ENCODE results near the gene IL26. TPM values are rescaled to one million over a fixed set of nuclear protein-coding genes. Genes with fewer than 3 reads are reported as not detected.
"Not testable (repeated sequence)": the region's sequence is repeated elsewhere in the genome, so short reads cannot be mapped to it uniquely, and the experiment has no call there.

IL26 gene
- total and polyA plus RNA-seq, 5 donors from 2014 or later, result 0.17 to 0.71 TPM; not detected in 3

DNA sequence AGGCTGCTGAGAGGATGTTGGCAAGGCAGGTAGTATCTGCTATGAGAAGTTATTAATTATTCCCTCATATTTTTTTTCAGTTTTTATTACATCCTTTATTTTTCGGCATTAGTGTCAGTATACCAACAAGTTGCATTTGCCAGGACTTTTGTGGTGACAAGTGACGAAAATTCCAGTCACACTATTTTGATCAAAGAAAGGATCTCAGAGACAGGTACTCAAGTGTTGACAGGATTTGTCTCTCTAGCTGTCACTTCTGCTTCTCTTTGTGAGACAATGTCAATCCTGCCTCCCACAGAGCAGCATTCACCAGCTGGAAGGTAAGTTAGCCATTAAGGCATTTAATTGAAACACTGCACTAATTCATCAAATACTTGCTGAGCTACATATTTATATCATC lies 48.0 kb downstream of the IL26 start:
- Mint-ChIP-seq H3K4me1 (peaks cover 29 to 71% (median 49%) of the 10 kb centered on the region in 4 donors), H3K36me3 (no peaks in the 10 kb centered on the region), H3K27ac (peak overlapping the region; percentile 79 to 94 (median 90)), H3K27me3 (peaks cover 5% of the 10 kb centered on the region), H3K4me3 (peak overlapping the region in 2 of 4 donors; percentile 21 to 22), H3K9me3 (peaks cover 0 to 2% (median 0%) of the 10 kb centered on the region in 7 donors)
- ATAC-seq (ENCODE audit: low read depth in 2 of 2) (no peak), DNase-seq (no peak)
- peaks cover 37% of the 10 kb centered on the region for H3K4me1 ChIP-seq (ENCODE audit: control insufficient read depth, insufficient read depth, low read length, poor library complexity, severe bottlenecking)
- H3K36me3 ChIP-seq (ENCODE audit: control insufficient read depth, insufficient read depth, low read length), result no peaks in the 10 kb centered on the region
- H3K9me3 ChIP-seq (ENCODE audit: control insufficient read depth in 2 of 2, low read length in 2 of 2), result no peaks in the 10 kb centered on the region
- no peak overlapping the region for H3K4me3 ChIP-seq (ENCODE audit: low read depth, low read length)
- no peaks in the 10 kb centered on the region for H3K27me3 ChIP-seq (ENCODE audit: control insufficient read depth, insufficient read depth, low read length)
- H3K27ac ChIP-seq (ENCODE audit: insufficient read depth, low read length, poor library complexity, severe bottlenecking), result peak overlapping the region; percentile 45

DNA sequence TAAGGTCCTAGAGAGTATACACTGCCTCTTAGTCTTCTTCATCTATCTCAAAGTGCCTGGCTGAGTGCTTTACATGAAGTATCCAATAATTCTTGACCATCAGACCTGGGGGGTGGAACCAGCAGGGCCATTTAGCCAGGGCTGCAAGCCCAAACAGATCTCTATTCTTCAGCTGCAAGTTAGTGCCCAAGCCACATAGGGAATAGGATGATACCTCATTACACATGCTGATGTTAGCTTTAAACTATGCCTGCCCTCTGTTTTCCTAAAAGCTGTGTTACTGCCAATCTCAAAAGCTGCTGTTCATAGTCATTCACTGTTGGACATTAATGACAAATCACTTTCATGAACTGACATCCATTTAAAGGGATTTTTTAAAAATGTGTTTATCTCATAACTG lies 49.4 kb downstream of the IL26 start:
- peaks cover 24 to 65% (median 47%) of the 10 kb centered on the region in 4 donors for H3K4me1 Mint-ChIP-seq
- Histone ChIP-seq H3K4me1 (ENCODE audit: control insufficient read depth, insufficient read depth, low read length, poor library complexity, severe bottlenecking) (peaks cover 33% of the 10 kb centered on the region), H3K27ac (ENCODE audit: insufficient read depth, low read length, poor library complexity, severe bottlenecking) (peak overlapping the region; percentile 75), H3K9me3 (ENCODE audit: control insufficient read depth in 2 of 2, low read length in 2 of 2) (no peaks in the 10 kb centered on the region), H3K36me3 (ENCODE audit: control insufficient read depth, insufficient read depth, low read length) (no peaks in the 10 kb centered on the region), H3K4me3 (ENCODE audit: low read depth, low read length) (peak overlapping the region; percentile 60), H3K27me3 (ENCODE audit: control insufficient read depth, insufficient read depth, low read length) (no peaks in the 10 kb centered on the region)
- H3K27ac Mint-ChIP-seq, result peak overlapping the region; percentile 82 to 94 (median 90)
- no peak for ATAC-seq (ENCODE audit: low read depth in 2 of 2)
- H3K36me3 Mint-ChIP-seq, result no peaks in the 10 kb centered on the region
- peak overlapping the region; percentile 57 to 78 (median 75) for H3K4me3 Mint-ChIP-seq
- peaks cover 5% of the 10 kb centered on the region for H3K27me3 Mint-ChIP-seq
- H3K9me3 Mint-ChIP-seq, result peaks cover 0 to 2% (median 0%) of the 10 kb centered on the region in 7 donors
- no peak for DNase-seq

DNA sequence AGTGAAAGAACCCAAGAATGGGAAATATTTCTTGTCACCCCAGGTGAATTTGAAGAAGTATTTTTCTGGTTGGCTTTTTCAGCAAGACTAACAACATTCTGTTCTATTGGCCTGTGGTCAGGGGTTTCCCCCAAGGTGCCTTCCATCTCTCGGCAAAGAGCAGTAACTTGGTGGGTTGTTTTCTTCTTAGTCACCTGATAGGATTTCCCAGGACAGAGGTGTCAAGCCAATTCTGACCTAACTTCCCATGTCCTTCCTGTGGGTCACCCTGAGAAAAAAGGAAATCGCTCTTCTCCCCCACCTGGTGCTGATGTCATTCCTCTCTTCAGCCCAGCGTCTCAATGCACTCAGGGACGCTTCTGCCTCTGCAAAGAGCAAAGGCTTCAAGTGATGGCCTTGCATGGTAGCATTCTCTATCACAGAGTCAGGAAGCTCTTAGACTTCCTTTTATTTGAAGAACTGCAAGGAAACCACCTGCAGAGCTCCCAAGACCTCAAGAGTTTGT lies 50.0 kb downstream of the IL26 start:
- peaks cover 26% of the 10 kb centered on the region for H3K4me1 ChIP-seq (ENCODE audit: control insufficient read depth, insufficient read depth, low read length, poor library complexity, severe bottlenecking)
- H3K9me3 Mint-ChIP-seq, result peaks cover 0 to 2% (median 0%) of the 10 kb centered on the region in 7 donors
- peak overlapping the region; percentile 75 for H3K27ac ChIP-seq (ENCODE audit: insufficient read depth, low read length, poor library complexity, severe bottlenecking)

DNA sequence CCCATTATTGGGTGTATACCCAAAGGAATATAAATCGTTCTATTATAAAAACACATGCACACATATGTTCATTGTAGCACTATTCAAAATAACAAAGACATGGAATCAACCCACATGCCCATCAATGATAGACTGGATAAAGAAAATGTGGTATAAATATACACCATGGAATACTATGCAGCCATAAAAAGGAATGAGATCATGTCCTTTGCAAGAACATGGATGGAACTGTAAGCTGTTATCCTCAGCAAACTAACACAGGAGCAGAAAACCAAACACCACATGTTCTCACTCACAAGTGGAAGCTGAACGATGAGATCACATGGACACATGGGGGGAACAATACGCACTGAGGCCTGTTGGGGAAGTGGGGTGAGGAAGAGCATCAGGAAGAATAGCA lies 50.8 kb downstream of the IL26 start:
- H3K4me1 Mint-ChIP-seq, result peaks cover 18 to 53% (median 41%) of the 10 kb centered on the region in 4 donors
- H3K27ac ChIP-seq (ENCODE audit: insufficient read depth, low read length, poor library complexity, severe bottlenecking), result peak overlapping the region; percentile 75

More for the DNA sequence above, 50.0 kb downstream of the IL26 start:
- peaks cover 1% of the 10 kb centered on the region for H3K27me3 Mint-ChIP-seq
- Histone ChIP-seq H3K4me3 (ENCODE audit: low read depth, low read length) (peak overlapping the region; percentile 60), H3K9me3 (ENCODE audit: control insufficient read depth in 2 of 2, low read length in 2 of 2) (no peaks in the 10 kb centered on the region), H3K27me3 (ENCODE audit: control insufficient read depth, insufficient read depth, low read length) (no peaks in the 10 kb centered on the region), H3K36me3 (ENCODE audit: control insufficient read depth, insufficient read depth, low read length) (no peaks in the 10 kb centered on the region)
- peaks cover 18 to 58% (median 42%) of the 10 kb centered on the region in 4 donors for H3K4me1 Mint-ChIP-seq
- peak overlapping the region; percentile 57 to 78 (median 75) for H3K4me3 Mint-ChIP-seq
- H3K36me3 Mint-ChIP-seq, result no peaks in the 10 kb centered on the region
- H3K27ac Mint-ChIP-seq, result peak overlapping the region; percentile 82 to 94 (median 90)
- peak; percentile 32 to 76 (median 70) for DNase-seq
- ATAC-seq (ENCODE audit: low read depth in 2 of 2), result peak; percentile 78 to 79

DNA sequence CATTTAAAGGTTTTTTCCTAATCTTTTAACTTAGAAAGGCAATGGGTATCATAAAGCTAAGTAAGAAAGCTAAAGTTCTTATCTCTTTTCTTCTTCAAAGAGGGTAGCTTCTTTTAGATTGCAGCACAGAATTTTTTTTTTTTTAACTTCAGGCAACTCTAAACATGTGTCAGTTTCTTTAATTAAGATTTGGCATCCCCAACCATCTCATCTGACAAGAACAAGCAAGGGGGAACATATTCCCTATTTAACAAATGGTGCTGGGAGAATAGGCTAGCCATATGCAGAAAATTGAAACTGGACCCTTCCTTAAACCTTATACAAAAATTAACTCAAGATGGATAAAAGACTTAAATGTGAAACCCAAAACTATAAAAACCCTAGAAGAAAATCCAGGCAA lies 51.8 kb downstream of the IL26 start:
- H3K27ac ChIP-seq (ENCODE audit: insufficient read depth, low read length, poor library complexity, severe bottlenecking), result no peak overlapping the region
- ATAC-seq (ENCODE audit: low read depth in 2 of 2) (no peak), DNase-seq (no peak)
- H3K4me3 ChIP-seq (ENCODE audit: low read depth, low read length), result no peak overlapping the region
- Mint-ChIP-seq H3K27me3 (no peaks in the 10 kb centered on the region), H3K9me3 (peaks cover 0 to 2% (median 0%) of the 10 kb centered on the region in 7 donors), H3K36me3 (no peaks in the 10 kb centered on the region), H3K4me3 (peak overlapping the region in 1 of 4 donors; percentile 21), H3K27ac (peak overlapping the region in 1 of 3 donors; percentile 90), H3K4me1 (peaks cover 18 to 50% (median 38%) of the 10 kb centered on the region in 4 donors)
- H3K27me3 ChIP-seq (ENCODE audit: control insufficient read depth, insufficient read depth, low read length), result no peaks in the 10 kb centered on the region
- H3K36me3 ChIP-seq (ENCODE audit: control insufficient read depth, insufficient read depth, low read length), result no peaks in the 10 kb centered on the region
- no peaks in the 10 kb centered on the region for H3K9me3 ChIP-seq (ENCODE audit: control insufficient read depth in 2 of 2, low read length in 2 of 2)
- H3K4me1 ChIP-seq (ENCODE audit: control insufficient read depth, insufficient read depth, low read length, poor library complexity, severe bottlenecking), result peaks cover 26% of the 10 kb centered on the region

More for the DNA sequence above, 50.8 kb downstream of the IL26 start:
- DNase-seq; H3K9me3 Mint-ChIP-seq; H3K4me3 ChIP-seq (ENCODE audit: low read depth, low read length); H3K9me3 ChIP-seq (ENCODE audit: control insufficient read depth in 2 of 2, low read length in 2 of 2); H3K27me3 Mint-ChIP-seq; H3K27me3 ChIP-seq (ENCODE audit: control insufficient read depth, insufficient read depth, low read length); ATAC-seq (ENCODE audit: low read depth in 2 of 2); H3K36me3 Mint-ChIP-seq; H3K36me3 ChIP-seq (ENCODE audit: control insufficient read depth, insufficient read depth, low read length): not testable (repeated sequence)
- peaks cover 26% of the 10 kb centered on the region for H3K4me1 ChIP-seq (ENCODE audit: control insufficient read depth, insufficient read depth, low read length, poor library complexity, severe bottlenecking)
- peak overlapping the region in 2 of 4 donors; percentile 72 to 73 for H3K4me3 Mint-ChIP-seq
- peak overlapping the region; percentile 71 to 94 (median 90) for H3K27ac Mint-ChIP-seq

DNA sequence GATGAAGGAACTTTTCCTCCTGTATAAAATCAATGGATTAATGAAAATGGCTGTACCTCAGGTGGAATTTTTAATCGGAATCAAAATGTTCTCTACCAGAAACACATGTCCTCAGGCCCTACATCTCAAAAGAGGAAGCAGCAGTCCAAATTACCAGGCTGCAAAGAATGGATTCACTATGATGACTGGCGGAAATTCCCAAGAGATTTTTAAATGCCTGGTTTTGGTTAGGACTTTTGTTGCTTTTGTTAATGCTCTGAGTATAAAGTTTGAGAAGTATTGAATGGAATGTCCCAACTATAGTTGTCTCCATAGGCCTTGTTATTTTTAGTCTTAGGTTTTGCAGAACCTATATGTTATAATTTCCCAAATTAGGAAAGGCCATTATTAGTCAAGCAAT lies 54.9 kb downstream of the IL26 start:
- no peaks in the 10 kb centered on the region for H3K27me3 ChIP-seq (ENCODE audit: control insufficient read depth, insufficient read depth, low read length)
- DNase-seq (no peak), ATAC-seq (ENCODE audit: low read depth in 2 of 2) (no peak)
- Mint-ChIP-seq H3K4me1 (peaks cover 5 to 22% (median 15%) of the 10 kb centered on the region in 4 donors), H3K27ac (no peak overlapping the region), H3K4me3 (no peak overlapping the region), H3K27me3 (peaks cover 5% of the 10 kb centered on the region), H3K9me3 (peaks cover 0 to 2% (median 0%) of the 10 kb centered on the region in 7 donors), H3K36me3 (no peaks in the 10 kb centered on the region)
- H3K27ac ChIP-seq (ENCODE audit: insufficient read depth, low read length, poor library complexity, severe bottlenecking), result no peak overlapping the region
- peaks cover 8% of the 10 kb centered on the region for H3K4me1 ChIP-seq (ENCODE audit: control insufficient read depth, insufficient read depth, low read length, poor library complexity, severe bottlenecking)
- no peaks in the 10 kb centered on the region for H3K36me3 ChIP-seq (ENCODE audit: control insufficient read depth, insufficient read depth, low read length)
- H3K4me3 ChIP-seq (ENCODE audit: low read depth, low read length), result no peak overlapping the region
- H3K9me3 ChIP-seq (ENCODE audit: control insufficient read depth in 2 of 2, low read length in 2 of 2), result no peaks in the 10 kb centered on the region

DNA sequence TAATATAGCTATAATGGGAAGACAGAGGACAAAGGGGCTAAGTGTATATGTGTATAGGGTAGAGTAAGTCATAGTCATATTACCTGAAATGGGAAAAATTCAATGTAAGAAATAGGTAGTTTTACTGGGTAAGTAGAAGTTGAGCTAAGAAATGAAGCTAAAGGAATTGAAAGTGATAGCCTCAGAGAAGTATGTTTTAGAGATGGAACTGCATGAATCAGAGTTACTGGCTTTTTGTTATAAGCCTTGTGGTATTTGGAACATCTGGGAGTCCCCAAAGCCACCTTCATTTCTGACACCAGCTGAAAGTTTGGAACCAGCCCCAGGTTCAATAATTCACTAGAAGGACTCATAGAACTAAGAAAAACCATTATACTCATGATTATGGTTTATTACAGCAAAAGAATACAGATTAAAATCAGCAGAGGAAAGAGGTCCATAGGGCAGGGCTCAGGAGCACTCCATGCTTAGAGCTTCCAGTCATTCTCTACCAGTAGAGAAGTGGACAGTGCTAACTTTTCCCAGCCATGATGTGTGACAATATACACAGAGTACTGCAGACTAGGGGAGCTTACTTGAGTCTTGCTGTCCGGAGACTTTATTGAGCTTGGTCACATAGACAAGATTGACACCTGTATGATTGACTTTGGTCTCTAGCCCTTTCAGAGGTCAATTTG lies 56.3 kb downstream of the IL26 start:
- H3K4me3 ChIP-seq (ENCODE audit: low read depth, low read length), result no peak overlapping the region
- DNase-seq, result no peak
- Mint-ChIP-seq H3K4me3 (no peak overlapping the region), H3K36me3 (no peaks in the 10 kb centered on the region), H3K27ac (no peak overlapping the region), H3K27me3 (peaks cover 5% of the 10 kb centered on the region), H3K4me1 (peaks cover 0 to 9% (median 4%) of the 10 kb centered on the region in 4 donors), H3K9me3 (no peaks in the 10 kb centered on the region)
- no peaks in the 10 kb centered on the region for H3K4me1 ChIP-seq (ENCODE audit: control insufficient read depth, insufficient read depth, low read length, poor library complexity, severe bottlenecking)
- no peak for ATAC-seq (ENCODE audit: low read depth in 2 of 2)
- no peaks in the 10 kb centered on the region for H3K36me3 ChIP-seq (ENCODE audit: control insufficient read depth, insufficient read depth, low read length)
- H3K27me3 ChIP-seq (ENCODE audit: control insufficient read depth, insufficient read depth, low read length), result peaks cover 1% of the 10 kb centered on the region
- H3K9me3 ChIP-seq (ENCODE audit: control insufficient read depth in 2 of 2, low read length in 2 of 2), result no peaks in the 10 kb centered on the region
- no peak overlapping the region for H3K27ac ChIP-seq (ENCODE audit: insufficient read depth, low read length, poor library complexity, severe bottlenecking)

Measured in CD4-positive, CD25-positive, alpha-beta regulatory T cell (primary cell).